Hepatocyte (in vitro differentiated cells): ENCODE data around the gene TMEM129. TPM values are rescaled to one million over a fixed set of nuclear protein-coding genes. Genes with fewer than 3 reads are reported as not detected.

Experiments used
- DNase-seq: peaks from one replicate; pipeline ENCODE4 v3.0.0-alpha.2; 2016; ENCODE audit warnings: low spot score
- H2AFZ ChIP-seq: fragments of 200-600 bp; sonication (generic); 2 replicates; pipeline ENCODE4 v1.6.0; 2016; ENCODE audit warnings: antibody characterized with exemption, mild to moderate bottlenecking
- H3K27ac ChIP-seq: fragments of 200-600 bp; sonication (generic); 2 replicates; pipeline ENCODE4 v1.5.1; 2016; ENCODE audit warnings: mild to moderate bottlenecking
- H3K27me3 ChIP-seq: fragments of 200-600 bp; sonication (generic); 2 replicates; pipeline ENCODE4 v1.6.1; 2016
- H3K36me3 ChIP-seq: fragments of 200-600 bp; sonication (generic); replicated peaks from 2 replicates; pipeline ENCODE4 v1.5.1; 2016; ENCODE audit warnings: low read depth; ENCODE audit not compliant: insufficient read depth
- H3K4me1 ChIP-seq: fragments of 200-600 bp; sonication (generic); 2 replicates; pipeline ENCODE4 v1.5.1; 2016; ENCODE audit warnings: mild to moderate bottlenecking, moderate library complexity; ENCODE audit not compliant: insufficient read depth
- H3K4me2 ChIP-seq: fragments of 200-600 bp; sonication (generic); 2 replicates; pipeline ENCODE4 v1.6.0; 2016
- H3K4me3 ChIP-seq: fragments of 200-600 bp; sonication (generic); 2 replicates; pipeline ENCODE4 v1.5.1; 2016; ENCODE audit warnings: mild to moderate bottlenecking
- H3K79me2 ChIP-seq: fragments of 200-600 bp; sonication (generic); 2 replicates; pipeline ENCODE4 v1.6.0; 2017; ENCODE audit warnings: mild to moderate bottlenecking
- H3K9me2 ChIP-seq: fragments of 200-600 bp; sonication (generic); replicated peaks from 2 replicates; pipeline ENCODE4 v1.6.0; 2017; ENCODE audit warnings: mild to moderate bottlenecking; ENCODE audit not compliant: insufficient read depth
- H3K9me3 ChIP-seq: fragments of 200-600 bp; sonication (generic); 2 replicates; pipeline ENCODE4 v1.5.1; 2016; ENCODE audit warnings: low read depth, mild to moderate bottlenecking
- H4K20me1 ChIP-seq: fragments of 200-600 bp; sonication (generic); 2 replicates; pipeline ENCODE4 v1.6.0; 2016; ENCODE audit warnings: mild to moderate bottlenecking; ENCODE audit not compliant: insufficient read depth, poor library complexity, severe bottlenecking
- EZH2 ChIP-seq: fragments of 200-600 bp; sonication (generic); IDR thresholded peaks from 2 replicates; pipeline ENCODE4 v1.6.1; 2016; ENCODE audit warnings: antibody characterized with exemption, mild to moderate bottlenecking, borderline replicate concordance
- EZH2phosphoT487 ChIP-seq: fragments of 200-600 bp; sonication (generic); IDR thresholded peaks from one replicate; pipeline ENCODE4 v1.6.1; 2018; ENCODE audit warnings: antibody characterized with exemption, mild to moderate bottlenecking, low read depth, moderate library complexity; ENCODE audit not compliant: unreplicated experiment, severe bottlenecking
- whole genome bisulfite sequencing: methylation state at CpG from one replicate; pipeline ENCODE4 v1.1.6; 2016; ENCODE audit warnings: low lambda C conversion rate; ENCODE audit errors: missing lambda C conversion rate; 5-methylcytosine and 5-hydroxymethylcytosine counted together
- polyA plus RNA-seq: library from polyadenylated mRNA; unstranded; fragments of >200 nt; fragmentation: Nextera tagmentation; extraction: Ambion mirVana; gene quantifications from 2 replicates; pipeline ENCODE4 v1.2.1, GENCODE V29; 2016
- total RNA-seq: library from RNA; depleted of rRNA; stranded (reverse); fragments of >200 nt; gene quantifications from 2 replicates; pipeline ENCODE4 v1.2.3, GENCODE V29; 2014
- TF ChIP-seq, protein P1 (sequence below): fragments of 200-600 bp; sonication (generic); IDR thresholded peaks from 2 replicates; pipeline ENCODE4 v1.5.1; 2016; ENCODE audit warnings: antibody characterized with exemption, mild to moderate bottlenecking; ENCODE audit not compliant: poor library complexity

The TMEM129 gene
- total and polyA plus RNA-seq, 2 experiments from 2014 or later: 40.8 to 59.4 TPM

DNA sequence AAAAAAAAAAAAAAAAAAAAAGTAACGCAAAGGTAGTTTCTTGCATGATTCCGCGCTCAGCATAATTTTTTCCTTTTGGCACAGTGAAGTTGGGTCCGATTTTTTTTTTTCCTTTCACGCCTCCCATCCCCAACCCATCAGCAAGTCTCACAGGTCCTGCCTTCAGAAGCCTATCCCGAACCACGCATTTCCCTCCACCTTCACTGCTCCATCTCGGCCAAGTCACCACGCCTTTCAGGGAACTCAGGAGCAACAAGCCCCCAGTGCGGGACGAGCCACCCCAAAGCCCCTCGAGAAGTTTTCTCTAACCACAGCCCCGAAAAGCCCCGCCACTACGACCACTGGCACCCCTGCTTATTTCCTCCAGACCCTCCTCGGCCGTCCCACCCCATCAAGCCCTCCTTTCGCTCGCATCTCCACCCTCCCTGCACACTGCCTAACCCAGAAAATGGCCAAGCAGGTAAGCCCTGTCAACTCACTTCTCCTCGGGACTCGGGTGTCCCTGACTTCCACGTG, 10.0 kb downstream of the TMEM129 start:
- Histone ChIP-seq H3K36me3 (no peaks in the 10 kb centered on the region), H2AFZ (peak overlapping the region; percentile 67), H3K27ac (peak overlapping the region; percentile 100), H3K9me3 (no peaks in the 10 kb centered on the region), H3K9me2 (no peaks in the 10 kb centered on the region), H3K79me2 (peaks cover 68% of the 10 kb centered on the region), H3K4me1 (peaks cover 32% of the 10 kb centered on the region), H3K4me3 (peak overlapping the region; percentile 79), H4K20me1 (peaks cover 26% of the 10 kb centered on the region), H3K4me2 (peak overlapping the region; percentile 95), H3K27me3 (no peaks in the 10 kb centered on the region)
- WGBS: 16% methylated on average over 22 of the region's 22 CpGs
- TF ChIP-seq EZH2: no peak
- no peak for TF ChIP-seq EZH2phosphoT487
- TF ChIP-seq, protein P1, sequence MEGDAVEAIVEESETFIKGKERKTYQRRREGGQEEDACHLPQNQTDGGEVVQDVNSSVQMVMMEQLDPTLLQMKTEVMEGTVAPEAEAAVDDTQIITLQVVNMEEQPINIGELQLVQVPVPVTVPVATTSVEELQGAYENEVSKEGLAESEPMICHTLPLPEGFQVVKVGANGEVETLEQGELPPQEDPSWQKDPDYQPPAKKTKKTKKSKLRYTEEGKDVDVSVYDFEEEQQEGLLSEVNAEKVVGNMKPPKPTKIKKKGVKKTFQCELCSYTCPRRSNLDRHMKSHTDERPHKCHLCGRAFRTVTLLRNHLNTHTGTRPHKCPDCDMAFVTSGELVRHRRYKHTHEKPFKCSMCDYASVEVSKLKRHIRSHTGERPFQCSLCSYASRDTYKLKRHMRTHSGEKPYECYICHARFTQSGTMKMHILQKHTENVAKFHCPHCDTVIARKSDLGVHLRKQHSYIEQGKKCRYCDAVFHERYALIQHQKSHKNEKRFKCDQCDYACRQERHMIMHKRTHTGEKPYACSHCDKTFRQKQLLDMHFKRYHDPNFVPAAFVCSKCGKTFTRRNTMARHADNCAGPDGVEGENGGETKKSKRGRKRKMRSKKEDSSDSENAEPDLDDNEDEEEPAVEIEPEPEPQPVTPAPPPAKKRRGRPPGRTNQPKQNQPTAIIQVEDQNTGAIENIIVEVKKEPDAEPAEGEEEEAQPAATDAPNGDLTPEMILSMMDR: no peak
- DNase-seq: no peak

DNA sequence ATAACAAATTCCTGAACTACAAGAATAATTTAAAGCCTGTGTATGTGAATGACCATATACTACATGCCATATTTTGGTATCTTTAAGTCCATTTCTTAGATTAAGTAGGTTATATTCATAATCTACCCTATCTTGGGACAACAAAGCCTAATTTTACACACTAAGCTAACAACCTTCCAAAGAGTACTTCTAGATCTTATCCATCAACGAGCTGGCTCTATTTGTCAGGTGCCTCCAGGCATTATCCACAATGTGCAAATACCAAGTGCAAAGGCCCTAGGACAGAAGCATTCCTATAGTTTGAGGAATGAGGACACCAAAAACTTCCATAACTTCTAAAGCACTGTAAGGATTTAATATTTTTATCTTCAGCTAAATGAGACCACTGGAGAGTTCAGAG, 12.5 kb downstream of the TMEM129 start:
- TF ChIP-seq, protein P1: no peak
- TF ChIP-seq EZH2phosphoT487: no peak
- no peak for TF ChIP-seq EZH2
- no peaks in the 10 kb centered on the region for H3K9me3 ChIP-seq
- no peak for DNase-seq
- H2AFZ ChIP-seq: no peak overlapping the region
- peaks cover 38% of the 10 kb centered on the region for H4K20me1 ChIP-seq
- peak overlapping the region; percentile 95 for H3K4me2 ChIP-seq
- H3K79me2 ChIP-seq: peaks cover 82% of the 10 kb centered on the region
- 7% methylated on average over 1 of the region's 1 CpG for WGBS
- peak overlapping the region; percentile 54 for H3K27ac ChIP-seq
- no peaks in the 10 kb centered on the region for H3K9me2 ChIP-seq
- no peaks in the 10 kb centered on the region for H3K36me3 ChIP-seq
- peaks cover 32% of the 10 kb centered on the region for H3K4me1 ChIP-seq
- H3K27me3 ChIP-seq: no peaks in the 10 kb centered on the region
- H3K4me3 ChIP-seq: no peak overlapping the region

DNA sequence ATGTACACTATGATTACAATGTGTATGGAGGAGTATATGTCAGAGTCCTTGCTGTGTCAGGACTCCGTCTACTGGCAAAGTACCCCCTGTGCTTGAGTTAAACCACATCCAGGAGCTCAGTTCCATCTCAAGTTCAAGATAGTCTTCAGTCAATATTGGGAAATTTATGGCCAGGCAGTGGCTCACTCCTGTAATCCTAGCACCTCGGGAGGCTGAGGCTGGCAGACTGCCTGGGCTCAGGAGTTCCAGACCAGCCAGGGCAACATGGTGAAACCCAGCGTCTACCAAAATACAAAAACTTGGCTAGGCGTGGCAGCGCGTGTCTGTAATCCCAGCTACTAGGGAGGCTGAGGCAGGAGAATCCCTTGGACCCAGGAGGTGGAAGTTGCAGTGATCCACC, 14.8 kb downstream of the TMEM129 start:
- peaks cover 50% of the 10 kb centered on the region for H4K20me1 ChIP-seq
- H3K4me1 ChIP-seq: peaks cover 32% of the 10 kb centered on the region
- WGBS: 91% methylated on average over 6 of the region's 6 CpGs

More for the DNA sequence above, 14.8 kb downstream of the TMEM129 start:
- Histone ChIP-seq H3K4me2 (no peak overlapping the region), H3K27me3 (no peaks in the 10 kb centered on the region), H3K27ac (no peak overlapping the region), H3K79me2 (peaks cover 94% of the 10 kb centered on the region), H3K9me3 (no peaks in the 10 kb centered on the region), H2AFZ (no peak overlapping the region), H3K36me3 (no peaks in the 10 kb centered on the region), H3K4me3 (no peak overlapping the region), H3K9me2 (no peaks in the 10 kb centered on the region)
- TF ChIP-seq EZH2: no peak
- TF ChIP-seq, protein P1: no peak
- no peak for TF ChIP-seq EZH2phosphoT487
- DNase-seq: no peak
